GM12878 (cell line): Measurements from ENCODE around the gene TK1. TPM values are rescaled to one million over a fixed set of nuclear protein-coding genes. Genes with fewer than 3 reads are reported as not detected.

Experiments used
- ATF3 ChIP-seq: IDR thresholded peaks from 2 replicates; pipeline ENCODE4 v1.6.1; 2011; ENCODE audit warnings: low read depth, mild to moderate bottlenecking, low read length, moderate library complexity, borderline replicate concordance; ENCODE audit errors: extremely low read depth
- BMI1 ChIP-seq: fragments of 450-650 bp; IDR thresholded peaks from 2 replicates; pipeline ENCODE4 v1.6.1; 2016; ENCODE audit warnings: mild to moderate bottlenecking, moderate library complexity, borderline replicate concordance
- CHD1 ChIP-seq: IDR thresholded peaks from 2 replicates; pipeline ENCODE4 v1.6.1; 2012; ENCODE audit warnings: low read depth, low read length, improper control_type of control experiment
- CTCF ChIP-seq, 3 experiments: IDR thresholded peaks in 2 of 3; conservative IDR thresholded peaks in 1 of 3; 2 replicates each; pipeline ENCODE4 v1.5.1; 2011; ENCODE audit warnings: low read depth in 3 of 3, low read length in 3 of 3, mild to moderate bottlenecking in 3 of 3, control low read depth in 2 of 3, moderate library complexity in 2 of 3, inconsistent platforms in 1 of 3, mixed read lengths in 1 of 3; ENCODE audit not compliant: control insufficient read depth in 2 of 3, insufficient read depth in 1 of 3; ENCODE audit errors: extremely low read depth in 1 of 3
- E2F4 ChIP-seq: IDR thresholded peaks from 2 replicates; pipeline ENCODE4 v1.6.1; 2012; ENCODE audit warnings: low read depth, low read length, improper control_type of control experiment
- E2F8 ChIP-seq: fragments of 450-650 bp; IDR thresholded peaks from 2 replicates; pipeline ENCODE4 v1.6.1; 2018; ENCODE audit warnings: mild to moderate bottlenecking, low read depth, moderate library complexity; ENCODE audit not compliant: partially characterized antibody
- ESRRA ChIP-seq: IDR thresholded peaks from 2 replicates; pipeline ENCODE4 v1.6.1; 2012; ENCODE audit warnings: mild to moderate bottlenecking, low read length, improper control_type of control experiment
- FOS ChIP-seq: IDR thresholded peaks from 3 replicates; pipeline ENCODE4 v1.6.1; 2011; ENCODE audit warnings: borderline replicate concordance; ENCODE audit not compliant: insufficient read length; ENCODE audit errors: extremely low read depth
- HDAC6 ChIP-seq: fragments of 200-600 bp; sonication (generic); IDR thresholded peaks from one replicate; pipeline ENCODE4 v1.8.0; 2017; ENCODE audit warnings: antibody characterized with exemption; ENCODE audit not compliant: unreplicated experiment
- IRF3 ChIP-seq: fragments of 450-650 bp; IDR thresholded peaks from 2 replicates; pipeline ENCODE4 v1.6.1; 2014; ENCODE audit warnings: mild to moderate bottlenecking
- MAX ChIP-seq: IDR thresholded peaks from 2 replicates; pipeline ENCODE4 v1.6.1; 2012; ENCODE audit warnings: low read depth, low read length, improper control_type of control experiment
- MYC ChIP-seq: IDR thresholded peaks from 2 replicates; pipeline ENCODE4 v1.6.1; 2011; ENCODE audit warnings: mild to moderate bottlenecking, low read length, moderate library complexity, inconsistent platforms; ENCODE audit not compliant: insufficient read depth, insufficient replicate concordance, insufficient read length, severe bottlenecking
- PAX5 ChIP-seq: IDR thresholded peaks from 2 replicates; pipeline ENCODE4 v1.6.1; 2011; ENCODE audit warnings: low read depth, low read length, borderline replicate concordance
- PKNOX1 ChIP-seq: fragments of 450-650 bp; IDR thresholded peaks from 2 replicates; pipeline ENCODE4 v1.6.1; 2016; ENCODE audit warnings: mild to moderate bottlenecking
- RAD51 ChIP-seq: fragments of 450-650 bp; IDR thresholded peaks from 2 replicates; pipeline ENCODE4 v1.6.1; 2016; ENCODE audit warnings: moderate library complexity, mild to moderate bottlenecking, inconsistent platforms
- SMARCA5 ChIP-seq: fragments of 450-650 bp; IDR thresholded peaks from 2 replicates; pipeline ENCODE4 v1.6.1; 2017; ENCODE audit warnings: mild to moderate bottlenecking
- SREBF1 ChIP-seq: IDR thresholded peaks from 2 replicates; pipeline ENCODE4 v1.6.1; 2012; ENCODE audit warnings: mild to moderate bottlenecking, low read length
- SREBF2 ChIP-seq: IDR thresholded peaks from 2 replicates; pipeline ENCODE4 v1.6.1; 2012; ENCODE audit warnings: mild to moderate bottlenecking, low read length
- STAT3 ChIP-seq: IDR thresholded peaks from 2 replicates; pipeline ENCODE4 v1.6.1; 2011; ENCODE audit warnings: low read depth, low read length, improper control_type of control experiment
- USF2 ChIP-seq: IDR thresholded peaks from 2 replicates; pipeline ENCODE4 v1.6.1; 2011; ENCODE audit warnings: low read depth, low read length, improper control_type of control experiment, borderline replicate concordance
- polyA plus RNA-seq, 11 experiments: library from polyadenylated mRNA; depleted of rRNA in 4 of 11; unstranded in 6 of 11; stranded (reverse) in 5 of 11; fragments of >200 nt; fragmentation: Nextera tagmentation in 4 of 11; fragmentation: Illumina TruSeq in 1 of 11; extraction: Ambion mirVana in 4 of 11; extraction: Trizol in 1 of 11; gene quantifications; 1 replicate in 1 of 11; 2 replicates in 10 of 11; pipeline versions ENCODE4 v1.2.1 to v1.2.3, GENCODE V29; 2011 to 2016; ENCODE audit warnings: inconsistent platforms in 2 of 11, missing spikeins in 2 of 11, low read depth in 1 of 11
- total RNA-seq, 4 experiments: library from RNA; depleted of rRNA in 3 of 4; stranded (reverse); fragments of >200 nt in 3 of 4; fragmentation: Illumina TruSeq in 1 of 4; extraction: Trizol in 1 of 4; gene quantifications; 2 replicates each; pipeline versions ENCODE4 v1.2.1 to v1.2.3, GENCODE V29; 2013 to 2021

Gene TK1
- total and polyA plus RNA-seq, 10 of the 15 experiments (the other 5 are each of a cell fraction or from before 2014, with no cell fraction given), result 4.6 to 175 (median 77.9) TPM

- TF ChIP-seq STAT3 (no peak), PAX5 (peak; percentile 81; the same call in 1 of the 2 replicates), MYC (no peak), ATF3 (no peak), FOS (no peak), PKNOX1 (no peak), ESRRA (no peak), CHD1 (no peak), E2F4 (no peak), RAD51 (no peak), SMARCA5 (peak; percentile 40; the same call in 1 of the 2 replicates), IRF3 (no peak), CTCF (IDR thresholded peaks at IDR 0.05 in 2 of 3, conservative IDR thresholded peaks at IDR 0.05 in 1 of 3; ENCODE audit: control insufficient read depth in 2 of 3, extremely low read depth in 1 of 3, insufficient read depth in 1 of 3, low read depth in 3 of 3, low read length in 3 of 3) (no peak), E2F8 (peak; percentile 80), BMI1 (peak; percentile 66; the same call in 1 of the 2 replicates), HDAC6 (no peak), USF2 (no peak), MAX (no peak), SREBF2 (no peak), SREBF1 (no peak)
These were observed 39.4 kb downstream of the TK1 start (continued) for GRCh38 chr17:78147315-78147998.
